H1 (cell line): ENCODE measurements around the gene CDS2. TPM values are rescaled to one million over a fixed set of nuclear protein-coding genes. Genes with fewer than 3 reads are reported as not detected.
A peak's percentile ranks its signal among the peaks of the same experiment; 100 is the strongest.

ENCODE experiments used
- CTCF ChIA-PET: fragments of 300-600 bp; sonication (Branson Sonifier 250); formaldehyde crosslinking; loops from one replicate; lab custom pipeline; 2021; ENCODE audit not compliant: partially characterized antibody; lab: Charles Lee
- POLR2A ChIA-PET: fragments of 300-600 bp; sonication (Branson Sonifier 250); formaldehyde crosslinking; loops from one replicate; lab custom pipeline; 2021; ENCODE audit warnings: inconsistent platforms; ENCODE audit not compliant: partially characterized antibody; lab: Charles Lee
- DNase-seq, 2 experiments: peaks; one replicate each; pipeline versions ENCODE4 v3.0.0 to v3.0.0-alpha.2; 2010 to 2022; ENCODE audit warnings: low spot score in 2 of 2, low read depth in 1 of 2, mixed read lengths in 1 of 2
- FAIRE-seq: peaks from 2 replicates; lab custom pipeline; 2011; peaks lifted over from hg19 to GRCh38; lab: Jason Lieb, UNC
- H2AFZ ChIP-seq: 2 replicates; pipeline ENCODE4 v1.8.1; 2012; ENCODE audit warnings: low read length, inconsistent platforms
- H2AK5ac ChIP-seq: 2 replicates; pipeline ENCODE4 v1.6.1; 2013; ENCODE audit warnings: low read depth, low read length
- H2BK120ac ChIP-seq: replicated peaks from 2 replicates; pipeline ENCODE3; 2013; ENCODE audit warnings: low read depth, low read length, inconsistent platforms
- H2BK12ac ChIP-seq: 2 replicates; pipeline ENCODE4 v1.6.1; 2013; ENCODE audit warnings: low read depth, low read length
- H2BK15ac ChIP-seq: 2 replicates; pipeline ENCODE4 v1.6.1; 2013; ENCODE audit warnings: low read length
- H2BK20ac ChIP-seq: 2 replicates; pipeline ENCODE4 v1.6.1; 2013; ENCODE audit warnings: low read length
- H2BK5ac ChIP-seq: 2 replicates; pipeline ENCODE4 v1.6.1; 2013; ENCODE audit warnings: low read depth, low read length
- H3K14ac ChIP-seq: 2 replicates; pipeline ENCODE4 v1.6.1; 2013; ENCODE audit warnings: inconsistent platforms; ENCODE audit not compliant: insufficient read length
- H3K18ac ChIP-seq: 2 replicates; pipeline ENCODE4 v1.6.1; 2013; ENCODE audit warnings: low read length; ENCODE audit errors: extremely low read depth
- H3K23ac ChIP-seq: 2 replicates; pipeline ENCODE4 v1.6.1; 2013; ENCODE audit warnings: inconsistent platforms; ENCODE audit not compliant: insufficient read length
- H3K23me2 ChIP-seq: 2 replicates; pipeline ENCODE4 v1.6.1; 2013; ENCODE audit warnings: low read depth, low read length
- H3K27ac ChIP-seq: 2 replicates; pipeline ENCODE4 v1.6.1; 2011; ENCODE audit warnings: low read depth, low read length, inconsistent platforms
- H3K27me3 ChIP-seq, 4 experiments: replicated peaks in 1 of 4; 1 replicate in 1 of 4; 2 replicates in 3 of 4; pipeline versions ENCODE4 v1.6.1 to v1.8.1; 2011 to 2013; ENCODE audit warnings: low read length in 3 of 4, mild to moderate bottlenecking in 3 of 4, inconsistent platforms in 2 of 4, mixed read lengths in 2 of 4, moderate library complexity in 1 of 4; ENCODE audit not compliant: control insufficient read depth in 3 of 4, insufficient read depth in 3 of 4; ENCODE audit errors: extremely low read depth in 1 of 4
- H3K36me3 ChIP-seq, 4 experiments: 2 replicates each; pipeline versions ENCODE4 v1.6.1 to v1.8.1; 2011 to 2013; ENCODE audit warnings: mild to moderate bottlenecking in 4 of 4, low read length in 3 of 4, moderate library complexity in 2 of 4, control low read depth in 1 of 4, inconsistent platforms in 1 of 4; ENCODE audit not compliant: insufficient read depth in 4 of 4, control insufficient read depth in 2 of 4
- H3K4ac ChIP-seq: replicated peaks from 2 replicates; pipeline ENCODE3; 2013; ENCODE audit warnings: low read length, low read depth, mixed read lengths, inconsistent platforms; ENCODE audit not compliant: insufficient read length
- H3K4me1 ChIP-seq, 4 experiments: replicated peaks in 1 of 4; 1 replicate in 1 of 4; 2 replicates in 3 of 4; pipeline versions ENCODE4 v1.6.1 to v1.8.1; 2011 to 2013; ENCODE audit warnings: low read length in 3 of 4, inconsistent platforms in 2 of 4, mixed read lengths in 1 of 4; ENCODE audit not compliant: insufficient read depth in 4 of 4, control insufficient read depth in 3 of 4
- H3K4me2 ChIP-seq, 2 experiments: 2 replicates each; pipeline versions ENCODE4 v1.6.1 to v1.8.1; 2011 to 2013; ENCODE audit warnings: low read depth in 2 of 2, low read length in 2 of 2, control low read depth in 1 of 2, inconsistent platforms in 1 of 2, mild to moderate bottlenecking in 1 of 2; ENCODE audit not compliant: insufficient read depth in 1 of 2
- H3K4me3 ChIP-seq, 4 experiments: fragments of 200-600, 300-600 bp in 1 of 4; sonication (generic), shearing (Covaris generic), sonication (Bioruptor Twin) in 1 of 4; 2 replicates each; pipeline versions ENCODE4 v1.5.1 to v1.8.1; 2011 to 2016; ENCODE audit warnings: low read length in 4 of 4, low read depth in 3 of 4, control low read depth in 2 of 4, inconsistent platforms in 2 of 4, mild to moderate bottlenecking in 2 of 4, mixed read lengths in 1 of 4, moderate library complexity in 1 of 4; ENCODE audit not compliant: insufficient read depth in 2 of 4; ENCODE audit errors: extremely low read depth in 1 of 4
- H3K56ac ChIP-seq: replicated peaks from 2 replicates; pipeline ENCODE3; 2013; ENCODE audit warnings: low read depth, mild to moderate bottlenecking, mixed read lengths, low read length, inconsistent platforms; ENCODE audit not compliant: insufficient read length
- H3K79me1 ChIP-seq: 2 replicates; pipeline ENCODE4 v1.6.1; 2013; ENCODE audit warnings: low read depth, low read length, control low read depth
- H3K79me2 ChIP-seq, 2 experiments: 2 replicates each; pipeline versions ENCODE4 v1.6.1 to v1.8.1; 2012 to 2013; ENCODE audit warnings: low read length in 2 of 2, mild to moderate bottlenecking in 2 of 2, inconsistent platforms in 1 of 2; ENCODE audit not compliant: insufficient read depth in 2 of 2, control insufficient read depth in 1 of 2
- H3K9ac ChIP-seq, 4 experiments: replicated peaks in 1 of 4; 1 replicate in 1 of 4; 2 replicates in 3 of 4; pipeline versions ENCODE4 v1.6.1 to v1.8.1; 2011 to 2013; ENCODE audit warnings: low read depth in 3 of 4, low read length in 3 of 4, control low read depth in 2 of 4, mild to moderate bottlenecking in 2 of 4, moderate library complexity in 2 of 4, inconsistent platforms in 1 of 4; ENCODE audit errors: extremely low read depth in 1 of 4
- H3K9me3 ChIP-seq, 2 experiments: 2 replicates each; pipeline versions ENCODE4 v1.6.1 to v1.8.1; 2012 to 2013; ENCODE audit warnings: mild to moderate bottlenecking in 2 of 2, moderate library complexity in 2 of 2, control low read depth in 1 of 2, inconsistent platforms in 1 of 2, low read depth in 1 of 2, low read length in 1 of 2, mixed read lengths in 1 of 2; ENCODE audit not compliant: insufficient read depth in 2 of 2
- H4K20me1 ChIP-seq, 2 experiments: replicated peaks in 1 of 2; 2 replicates each; pipeline versions ENCODE3 to v1.8.1; 2011 to 2013; ENCODE audit warnings: inconsistent platforms in 2 of 2, low read length in 2 of 2, mild to moderate bottlenecking in 1 of 2; ENCODE audit not compliant: insufficient read depth in 2 of 2, control insufficient read depth in 1 of 2
- H4K5ac ChIP-seq: 2 replicates; pipeline ENCODE4 v1.6.1; 2013; ENCODE audit warnings: low read length, low read depth, mixed read lengths, inconsistent platforms; ENCODE audit not compliant: insufficient read length
- H4K8ac ChIP-seq: 2 replicates; pipeline ENCODE4 v1.8.0; 2013; ENCODE audit warnings: mild to moderate bottlenecking, moderate library complexity, low read length, inconsistent platforms; ENCODE audit not compliant: insufficient read depth; ENCODE audit errors: extremely low read depth
- H4K91ac ChIP-seq: replicated peaks from 2 replicates; pipeline ENCODE3; 2013; ENCODE audit warnings: low read length, mixed read lengths, inconsistent platforms; ENCODE audit not compliant: insufficient read length
- CBX5 ChIP-seq: fragments of 300-800, 300-1000 bp; sonication (generic); IDR thresholded peaks from 2 replicates; pipeline ENCODE4 v1.7.1; 2016; ENCODE audit warnings: antibody characterized with exemption, low read length, low read depth
- CBX8 ChIP-seq: fragments of 300-800, 300-1000 bp; sonication (generic); IDR thresholded peaks from 2 replicates; pipeline ENCODE4 v1.7.1; 2016; ENCODE audit warnings: low read depth, low read length, borderline replicate concordance
- CREB1 ChIP-seq: IDR thresholded peaks from 2 replicates; pipeline ENCODE4 v1.6.1; 2012; ENCODE audit warnings: inconsistent platforms
- KDM1A ChIP-seq: fragments of 200-600, 300-600 bp; sonication (generic); IDR thresholded peaks from 2 replicates; pipeline ENCODE4 v1.7.1; 2016; ENCODE audit warnings: mild to moderate bottlenecking, low read length, borderline replicate concordance
- MAX ChIP-seq: IDR thresholded peaks from 2 replicates; pipeline ENCODE4 v1.6.1; 2012; ENCODE audit warnings: inconsistent platforms
- POLR2A ChIP-seq, 2 experiments: IDR thresholded peaks; 1 replicate in 1 of 2; 2 replicates in 1 of 2; pipeline ENCODE4 v1.6.1; 2011; ENCODE audit warnings: low read depth in 2 of 2, low read length in 2 of 2, mild to moderate bottlenecking in 2 of 2; ENCODE audit errors: control extremely low read depth in 1 of 2
- POU5F1 ChIP-seq: IDR thresholded peaks from 2 replicates; pipeline ENCODE4 v1.6.1; 2011; ENCODE audit warnings: low read depth, mild to moderate bottlenecking, low read length, moderate library complexity
- SIRT6 ChIP-seq: IDR thresholded peaks from one replicate; pipeline ENCODE4 v1.7.1; 2012; ENCODE audit warnings: low read length, inconsistent platforms
- SP1 ChIP-seq: IDR thresholded peaks from 2 replicates; pipeline ENCODE4 v1.6.1; 2011; ENCODE audit warnings: low read depth, low read length
- SP2 ChIP-seq: IDR thresholded peaks from 2 replicates; pipeline ENCODE4 v1.6.1; 2012; ENCODE audit warnings: mild to moderate bottlenecking, low read length, inconsistent platforms
- TCF12 ChIP-seq: IDR thresholded peaks from 2 replicates; pipeline ENCODE4 v1.6.1; 2011; ENCODE audit warnings: low read depth, mild to moderate bottlenecking, low read length
- YY1 ChIP-seq: IDR thresholded peaks from 2 replicates; pipeline ENCODE4 v1.6.1; 2011; ENCODE audit warnings: low read depth, mild to moderate bottlenecking, low read length
- WGBS, 2 experiments: shearing (Covaris generic) in 1 of 2; methylation state at CpG; one replicate each; pipeline versions ENCODE4 v1.1.6 to v1.1.7; 2013 to 2015; ENCODE audit warnings: low lambda C conversion rate in 2 of 2, mixed read lengths in 2 of 2, inconsistent platforms in 1 of 2, low coverage in 1 of 2, missing lambda C conversion rate in 1 of 2; ENCODE audit not compliant: insufficient replicate concordance in 2 of 2, insufficient coverage in 1 of 2, insufficient read length in 1 of 2; ENCODE audit errors: extremely low coverage in 1 of 2, missing lambda C conversion rate in 1 of 2; 5-methylcytosine and 5-hydroxymethylcytosine counted together
- polyA plus RNA-seq, 7 experiments: library from polyadenylated mRNA; depleted of rRNA in 3 of 7; stranded (reverse) in 5 of 7; unstranded in 2 of 7; fragments of >200 nt in 5 of 7; fragments of 200-250 nt in 2 of 7; gene quantifications; 1 replicate in 5 of 7; 2 replicates in 1 of 7; 4 replicates in 1 of 7; pipeline versions ENCODE4 v1.2.1 to v1.2.3, GENCODE V29; 2011 to 2013; ENCODE audit warnings: missing spikeins in 2 of 7, mixed read lengths in 2 of 7
- total RNA-seq: library from RNA; stranded (reverse); fragmentation: NEBNext Ultra II Directional; extraction: Animal tissue kit (Norgen Biotek cat#: 25700); gene quantifications from 2 replicates; pipeline ENCODE4 v1.2.1, GENCODE V29; 2021

CDS2 gene
- total and polyA plus RNA-seq, 2 of the 8 experiments (the other 6 are each of a cell fraction or from before 2014, with no cell fraction given) = 54.0 to 56.2 TPM

GRCh38 chr20:5171790-5172164 is 45.0 kb downstream of the CDS2 start:
- no peak overlapping the region for H2BK120ac ChIP-seq
- ChIA-PET CTCF (interaction anchor here (1.3 kb wide), 1 partner anchor 15 kb away, joined by 4 read pairs; no protein-coding TSS in a partner anchor), POLR2A (interaction anchor here (1.4 kb wide), 1 partner anchor 12 kb away, joined by 3 read pairs; no protein-coding TSS in a partner anchor)
- H3K27ac ChIP-seq = no peak overlapping the region
- H3K79me2 ChIP-seq = peaks cover 0 to 24% of the 10 kb centered on the region in 2 experiments; a peak in 2 of 4 replicates
- no peak overlapping the region for H4K8ac ChIP-seq
- peaks cover 14% of the 10 kb centered on the region for H3K79me1 ChIP-seq
- no peak overlapping the region for H3K14ac ChIP-seq
- H3K4me1 ChIP-seq = peaks cover 9 to 31% (median 23%) of the 10 kb centered on the region in 4 experiments; a peak in 5 of 7 replicates
- no peak overlapping the region for H3K4me3 ChIP-seq
- no peak overlapping the region for H3K23ac ChIP-seq
- TF ChIP-seq CBX5 = no peak
- TF ChIP-seq YY1 = no peak
- TF ChIP-seq POU5F1 = no peak
- no peak for TF ChIP-seq TCF12
- no peak for TF ChIP-seq KDM1A
- no peak for TF ChIP-seq CREB1
- no peak for TF ChIP-seq SIRT6
- TF ChIP-seq CBX8 = no peak
- no peak for TF ChIP-seq MAX
- TF ChIP-seq SP1 = no peak
- no peak for TF ChIP-seq SP2
- no peak for TF ChIP-seq POLR2A (IDR thresholded peaks at IDR 0.05; ENCODE audit: control extremely low read depth in 1 of 2, low read depth in 2 of 2, low read length in 2 of 2)
- no peak overlapping the region for H2AK5ac ChIP-seq
- H2BK15ac ChIP-seq = no peak overlapping the region
- FAIRE-seq (no peak), DNase-seq (no peak)
- H3K27me3 ChIP-seq = no peaks in the 10 kb centered on the region
- H4K91ac ChIP-seq = no peak overlapping the region
- no peak overlapping the region for H3K18ac ChIP-seq
- peaks cover 0 to 7% of the 10 kb centered on the region in 2 experiments for H4K20me1 ChIP-seq
- no peak overlapping the region for H3K4ac ChIP-seq
- no peak overlapping the region for H2BK20ac ChIP-seq
- no peak overlapping the region for H2BK5ac ChIP-seq
- no peaks in the 10 kb centered on the region for H3K9me3 ChIP-seq
- H2BK12ac ChIP-seq = no peak overlapping the region
- H3K36me3 ChIP-seq = peaks cover 0 to 12% (median 2%) of the 10 kb centered on the region in 4 experiments; a peak in 3 of 8 replicates
- H3K4me2 ChIP-seq = peak overlapping the region in 1 of 2 experiments; percentile 52; a peak in 1 of 4 replicates
- no peak overlapping the region for H2AFZ ChIP-seq
- H3K9ac ChIP-seq = no peak overlapping the region; a peak in 1 of 7 replicates
- WGBS, 2 experiments = 69% methylated on average over 4 of the region's 4 CpGs; no CpG with 5 or more reads in 1 of the 2 experiments
- no peak overlapping the region for H4K5ac ChIP-seq
- H3K56ac ChIP-seq = no peak overlapping the region
- H3K23me2 ChIP-seq = 0 out of 2 replicates have a peak, but pooled peaks cover 1% of the 10 kb centered on the region
